ENCODE results near the gene TRIM61. TPM values are rescaled to one million over a fixed set of nuclear protein-coding genes. Genes with fewer than 3 reads are reported as not detected.

Gene TRIM61
- total and polyA plus RNA-seq, 2 of the 4 experiments (the other 2 are of a cell fraction): 1.5 to 4.7 TPM

DNA sequence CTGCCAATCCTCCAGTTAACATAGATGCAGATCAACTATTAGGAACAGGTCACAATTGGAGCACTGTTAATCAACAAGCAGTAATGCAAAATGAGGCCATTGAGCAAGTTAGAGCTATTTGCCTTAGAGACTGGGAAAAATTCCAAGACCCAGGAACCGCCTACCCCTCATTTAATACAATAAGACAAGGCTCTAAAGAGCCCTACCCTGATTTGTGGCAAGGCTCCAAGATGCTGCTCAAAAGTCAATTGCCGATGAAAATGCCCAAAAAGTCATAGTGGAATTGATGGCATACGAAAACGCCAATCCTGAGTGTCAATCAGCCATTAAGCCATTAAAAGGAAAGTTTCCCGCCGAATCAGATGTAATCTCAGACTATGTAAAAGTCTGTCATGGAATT lies 20.5 kb upstream of the TRIM61 start:
- Histone ChIP-seq H3K9ac (ENCODE audit: low read depth, low read length) (no peak overlapping the region), H4K5ac (ENCODE audit: low read depth, low read length) (no peak overlapping the region), H3K4me2 (ENCODE audit: low read depth, low read length) (no peak overlapping the region), H3K14ac (replicated peaks; ENCODE audit: low read depth, low read length) (no peak overlapping the region), H4K20me1 (ENCODE audit: insufficient read depth, low read length) (no peaks in the 10 kb centered on the region), H3K79me1 (ENCODE audit: low read depth in 1 of 2, low read length in 2 of 2) (no peaks in the 10 kb centered on the region), H3K23ac (ENCODE audit: low read depth, low read length) (no peak overlapping the region), H3K9me1 (ENCODE audit: insufficient read depth, low read length) (no peaks in the 10 kb centered on the region), H2AK5ac (ENCODE audit: low read depth, low read length) (no peak overlapping the region), H2AK9ac (replicated peaks; ENCODE audit: low read depth, low read length, poor library complexity) (no peak overlapping the region), H3K27ac (ENCODE audit: insufficient read depth, low read length) (no peak overlapping the region), H2BK120ac (ENCODE audit: low read depth, low read length) (no peak overlapping the region), H3K36me3 (ENCODE audit: control insufficient read depth, insufficient read depth, low read length) (no peaks in the 10 kb centered on the region), H2BK5ac (ENCODE audit: low read depth, low read length, poor library complexity, severe bottlenecking) (no peak overlapping the region), H4K91ac (ENCODE audit: insufficient read depth, low read depth, low read length) (no peak overlapping the region), H3K56ac (ENCODE audit: extremely low read depth, insufficient read depth, low read length) (no peak overlapping the region), H2AFZ (replicated peaks; ENCODE audit: low read length, poor library complexity) (no peak overlapping the region), H3K4me1 (ENCODE audit: control insufficient read depth, insufficient read depth, low read length) (no peaks in the 10 kb centered on the region), H3K4me3 (ENCODE audit: insufficient read depth, low read depth, low read length) (no peak overlapping the region), H3K4ac (ENCODE audit: low read depth, low read length) (no peak overlapping the region), H3K27me3 (ENCODE audit: control insufficient read depth, insufficient read depth, low read length) (no peaks in the 10 kb centered on the region), H3K9me3 (ENCODE audit: control insufficient read depth, insufficient read depth, low read length) (no peaks in the 10 kb centered on the region), H2BK15ac (ENCODE audit: low read depth, low read length) (no peak overlapping the region), H4K8ac (ENCODE audit: low read depth in 2 of 2, low read length in 2 of 2) (no peak overlapping the region), H3K18ac (ENCODE audit: low read depth, low read length) (no peak overlapping the region), H2BK20ac (ENCODE audit: low read depth, low read length) (no peak overlapping the region)
- POLR2A ChIA-PET (ENCODE audit: unreplicated experiment): no interaction called here
- DNase-seq (no peak), ATAC-seq (ENCODE audit: low read depth) (no peak)
- TF ChIP-seq MAFK (IDR thresholded peaks at IDR 0.05; ENCODE audit: low read depth, low read length): no peak
- TF ChIP-seq, protein P1, sequence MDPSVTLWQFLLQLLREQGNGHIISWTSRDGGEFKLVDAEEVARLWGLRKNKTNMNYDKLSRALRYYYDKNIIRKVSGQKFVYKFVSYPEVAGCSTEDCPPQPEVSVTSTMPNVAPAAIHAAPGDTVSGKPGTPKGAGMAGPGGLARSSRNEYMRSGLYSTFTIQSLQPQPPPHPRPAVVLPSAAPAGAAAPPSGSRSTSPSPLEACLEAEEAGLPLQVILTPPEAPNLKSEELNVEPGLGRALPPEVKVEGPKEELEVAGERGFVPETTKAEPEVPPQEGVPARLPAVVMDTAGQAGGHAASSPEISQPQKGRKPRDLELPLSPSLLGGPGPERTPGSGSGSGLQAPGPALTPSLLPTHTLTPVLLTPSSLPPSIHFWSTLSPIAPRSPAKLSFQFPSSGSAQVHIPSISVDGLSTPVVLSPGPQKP (IDR thresholded peaks at IDR 0.05; ENCODE audit: borderline replicate concordance, low read depth, low read length): no peak
- TF ChIP-seq NFE2L2 (IDR thresholded peaks at IDR 0.05; ENCODE audit: low read depth, low read length): no peak
- TF ChIP-seq, protein P2, sequence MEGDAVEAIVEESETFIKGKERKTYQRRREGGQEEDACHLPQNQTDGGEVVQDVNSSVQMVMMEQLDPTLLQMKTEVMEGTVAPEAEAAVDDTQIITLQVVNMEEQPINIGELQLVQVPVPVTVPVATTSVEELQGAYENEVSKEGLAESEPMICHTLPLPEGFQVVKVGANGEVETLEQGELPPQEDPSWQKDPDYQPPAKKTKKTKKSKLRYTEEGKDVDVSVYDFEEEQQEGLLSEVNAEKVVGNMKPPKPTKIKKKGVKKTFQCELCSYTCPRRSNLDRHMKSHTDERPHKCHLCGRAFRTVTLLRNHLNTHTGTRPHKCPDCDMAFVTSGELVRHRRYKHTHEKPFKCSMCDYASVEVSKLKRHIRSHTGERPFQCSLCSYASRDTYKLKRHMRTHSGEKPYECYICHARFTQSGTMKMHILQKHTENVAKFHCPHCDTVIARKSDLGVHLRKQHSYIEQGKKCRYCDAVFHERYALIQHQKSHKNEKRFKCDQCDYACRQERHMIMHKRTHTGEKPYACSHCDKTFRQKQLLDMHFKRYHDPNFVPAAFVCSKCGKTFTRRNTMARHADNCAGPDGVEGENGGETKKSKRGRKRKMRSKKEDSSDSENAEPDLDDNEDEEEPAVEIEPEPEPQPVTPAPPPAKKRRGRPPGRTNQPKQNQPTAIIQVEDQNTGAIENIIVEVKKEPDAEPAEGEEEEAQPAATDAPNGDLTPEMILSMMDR (conservative IDR thresholded peaks at IDR 0.05; ENCODE audit: low read depth, low read length): no peak
- no peak for TF ChIP-seq MXI1 (IDR thresholded peaks at IDR 0.05; ENCODE audit: borderline replicate concordance, low read depth, low read length)
- no peak for TF ChIP-seq RCOR1 (IDR thresholded peaks at IDR 0.05; ENCODE audit: insufficient replicate concordance, low read length)
- in situ Hi-C loops (cut with MboI; ENCODE audit: low sequenced_read_pairs): no loop called here
- CTCF ChIA-PET: no interaction called here
- WGBS, 2 experiments (ENCODE audit: extremely low coverage in 2 of 2, insufficient read length in 1 of 2): no CpG with 5 or more reads among the region's 6 CpGs
- dilution Hi-C loops (cut with HindIII; ENCODE audit: low sequenced_read_pairs, unreplicated experiment): no loop called here
- no TSS peak for BruUV-seq (replicated peaks)
- intact Hi-C loops (cut with micrococcal nuclease): no loop called here

All from IMR-90 (cell line).